ENCODE results near the gene MEIS2. TPM values are rescaled to one million over a fixed set of nuclear protein-coding genes. Genes with fewer than 3 reads are reported as not detected.

Gene MEIS2
- total RNA-seq, 4 donors from 2014 or later = 7.5 to 40.4 (median 21.2) TPM

DNA sequence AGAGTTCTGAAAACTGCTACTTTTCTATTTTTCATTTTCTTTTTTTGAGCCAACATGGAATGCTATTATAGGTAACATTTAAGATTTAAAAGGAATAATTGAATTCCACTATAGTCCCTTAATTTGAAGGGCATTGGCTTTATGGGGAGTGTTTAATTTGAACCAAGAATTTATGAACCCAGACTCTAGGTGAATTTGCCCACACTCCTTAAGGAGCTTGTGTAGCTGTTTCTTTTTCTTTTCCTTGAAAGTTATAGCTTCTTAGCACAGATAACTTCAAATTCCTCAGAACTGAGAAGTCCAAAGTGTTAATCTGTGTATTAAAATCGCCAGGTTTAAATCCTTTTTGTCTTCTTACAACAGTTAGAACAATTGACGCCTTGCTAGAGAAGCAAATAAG, 4.7 kb upstream of the MEIS2 start:
- Histone ChIP-seq H3K4me1 (peaks cover 0 to 6% (median 0%) of the 10 kb centered on the region in 4 donors), H3K36me3 (no peaks in the 10 kb centered on the region), H3K27ac (peak overlapping the region in 1 of 4 donors; percentile 93), H3K4me3 (no peak overlapping the region), H3K27me3 (peaks cover 0 to 22% of the 10 kb centered on the region in 2 donors), H3K9me3 (no peaks in the 10 kb centered on the region)
- TF ChIP-seq POLR2A (IDR thresholded peaks at IDR 0.05) = no peak
- no peak for TF ChIP-seq CTCF (IDR thresholded peaks at IDR 0.05)
- no peak for DNase-seq

- Histone ChIP-seq H3K4me1 (peaks cover 0 to 6% (median 0%) of the 10 kb centered on the region in 4 donors), H3K36me3 (no peaks in the 10 kb centered on the region), H3K9me3 (no peaks in the 10 kb centered on the region), H3K27me3 (peaks cover 0 to 22% of the 10 kb centered on the region in 2 donors), H3K27ac (peak overlapping the region in 1 of 4 donors; percentile 93), H3K4me3 (peak overlapping the region in 1 of 4 donors; percentile 12)
- no peak for TF ChIP-seq POLR2A (IDR thresholded peaks at IDR 0.05)
- no peak for TF ChIP-seq CTCF (IDR thresholded peaks at IDR 0.05)
- no peak for DNase-seq
Observed at GRCh38 chr15:37104424-37104981, 4.2 kb upstream of the MEIS2 start.

- peak overlapping the region in 1 of 4 donors; percentile 93 for H3K27ac ChIP-seq
- no peak for TF ChIP-seq CTCF (IDR thresholded peaks at IDR 0.05)
- TF ChIP-seq POLR2A (IDR thresholded peaks at IDR 0.05) = no peak
- no peak for DNase-seq
- peak overlapping the region in 1 of 4 donors; percentile 61 for H3K4me3 ChIP-seq
- H3K27me3 ChIP-seq = peaks cover 0 to 22% of the 10 kb centered on the region in 2 donors
- H3K36me3 ChIP-seq = no peaks in the 10 kb centered on the region
- H3K9me3 ChIP-seq = no peaks in the 10 kb centered on the region
- peaks cover 0 to 6% (median 0%) of the 10 kb centered on the region in 4 donors for H3K4me1 ChIP-seq
Observed at GRCh38 chr15:37103475-37104423, 3.4 kb upstream of the MEIS2 start.

DNA sequence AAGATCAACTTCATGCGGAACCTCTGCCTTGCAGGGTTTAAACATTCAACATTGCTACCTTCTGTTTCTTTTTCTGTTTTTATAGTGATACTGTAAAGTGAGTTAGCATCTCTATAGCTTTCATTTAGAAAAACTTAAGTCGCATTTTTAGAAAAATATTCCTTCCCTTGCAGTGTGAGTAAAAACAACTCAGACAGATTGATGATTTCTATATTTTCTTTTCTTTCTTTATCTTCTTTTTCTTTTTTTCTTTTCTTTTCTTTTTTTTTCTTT, 2.8 kb upstream of the MEIS2 start:
- Histone ChIP-seq H3K4me3 (peak overlapping the region in 1 of 4 donors; percentile 61), H3K9me3 (no peaks in the 10 kb centered on the region), H3K27me3 (peaks cover 0 to 16% of the 10 kb centered on the region in 2 donors), H3K4me1 (peaks cover 0 to 6% (median 0%) of the 10 kb centered on the region in 4 donors), H3K36me3 (no peaks in the 10 kb centered on the region), H3K27ac (peak overlapping the region in 1 of 4 donors; percentile 93)
- TF ChIP-seq POLR2A (IDR thresholded peaks at IDR 0.05) (no peak), CTCF (IDR thresholded peaks at IDR 0.05) (no peak)
- DNase-seq = no peak

DNA sequence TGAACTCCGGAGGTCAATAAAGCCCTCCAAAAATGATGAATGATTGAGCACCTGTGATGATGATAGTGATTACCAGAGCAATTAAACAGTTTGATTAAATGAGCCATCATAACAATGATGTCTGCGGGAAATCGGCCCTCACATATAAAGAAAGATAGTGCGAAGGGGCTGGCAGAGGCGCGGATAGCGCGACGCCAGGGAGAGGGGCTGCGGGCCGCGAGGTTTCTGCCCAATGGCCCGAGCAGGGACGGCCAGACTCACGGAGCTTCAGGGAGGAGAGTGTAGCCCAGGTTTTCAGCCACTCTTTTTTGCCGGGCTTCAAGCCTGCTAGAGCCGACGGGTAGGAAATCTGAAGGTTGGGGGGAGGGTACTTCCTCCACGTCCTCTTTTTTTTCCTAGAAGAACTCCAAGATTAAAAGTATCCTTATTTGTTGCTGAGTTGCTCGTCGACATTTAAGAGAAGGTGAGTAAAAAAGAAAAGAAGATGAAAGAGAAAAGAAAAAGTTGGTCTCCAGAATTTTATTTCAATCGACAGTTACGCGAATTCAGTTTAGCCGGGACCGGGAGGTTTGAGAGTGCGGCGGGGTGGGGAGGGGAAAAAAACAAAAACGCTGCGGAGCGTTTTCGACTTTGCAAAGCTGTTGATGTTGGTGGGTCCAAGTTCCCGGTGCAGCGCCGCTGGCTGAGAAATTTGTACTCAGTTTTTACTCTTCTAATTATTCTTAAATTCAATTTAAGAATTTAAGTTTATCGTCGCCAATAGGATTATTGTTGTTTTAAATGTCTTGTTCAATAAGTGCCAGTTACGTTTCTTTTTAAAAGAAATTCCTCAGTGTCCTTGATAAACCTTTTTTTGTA, 2.2 kb upstream of the MEIS2 start:
- peaks cover 0 to 6% (median 0%) of the 10 kb centered on the region in 4 donors for H3K4me1 ChIP-seq
- H3K27ac ChIP-seq = peak overlapping the region in 3 of 4 donors; percentile 63 to 93 (median 82)
- TF ChIP-seq CTCF (IDR thresholded peaks at IDR 0.05) (no peak), POLR2A (IDR thresholded peaks at IDR 0.05) (no peak)
- H3K9me3 ChIP-seq = no peaks in the 10 kb centered on the region
- DNase-seq = no peak
- peak overlapping the region; percentile 44 to 79 (median 58) for H3K4me3 ChIP-seq
- H3K36me3 ChIP-seq = no peaks in the 10 kb centered on the region
- peaks cover 0 to 12% of the 10 kb centered on the region in 2 donors for H3K27me3 ChIP-seq

All from Peyer's patch (tissue), 4 donors.